ENCODE results near the gene PRKN.
"Not testable (repeated sequence)": the region's sequence is repeated elsewhere in the genome, so short reads cannot be mapped to it uniquely, and the experiment has no call there.

The PRKN gene

GRCh38 chr6:161832622-161833021, 894.9 kb downstream of the PRKN start:
- TF ChIP-seq ZFX (IDR thresholded peaks at IDR 0.05; ENCODE audit: borderline replicate concordance) (no peak), CTCF (IDR thresholded peaks at IDR 0.05) (no peak)
- no peak overlapping the region for H3K27ac ChIP-seq

- TF ChIP-seq CTCF (IDR thresholded peaks at IDR 0.05) (no peak), ZFX (IDR thresholded peaks at IDR 0.05; ENCODE audit: borderline replicate concordance) (no peak)
- no peak overlapping the region for H3K27ac ChIP-seq
Observed at GRCh38 chr6:161830866-161831616, 896.5 kb downstream of the PRKN start.

GRCh38 chr6:161829291-161829729, 898.3 kb downstream of the PRKN start:
- TF ChIP-seq CTCF (IDR thresholded peaks at IDR 0.05) (no peak), ZFX (IDR thresholded peaks at IDR 0.05; ENCODE audit: borderline replicate concordance) (no peak)
- no peak overlapping the region for H3K27ac ChIP-seq

- TF ChIP-seq ZFX (IDR thresholded peaks at IDR 0.05; ENCODE audit: borderline replicate concordance) (no peak), CTCF (IDR thresholded peaks at IDR 0.05) (no peak)
- H3K27ac ChIP-seq = no peak overlapping the region
Observed at GRCh38 chr6:161828355-161828754, 899.2 kb downstream of the PRKN start.

- no peak overlapping the region for H3K27ac ChIP-seq
- TF ChIP-seq CTCF (IDR thresholded peaks at IDR 0.05) = no peak
- no peak for TF ChIP-seq ZFX (IDR thresholded peaks at IDR 0.05; ENCODE audit: borderline replicate concordance)
Observed at GRCh38 chr6:161826512-161826911, 901.1 kb downstream of the PRKN start.

GRCh38 chr6:161822204-161822603, 905.4 kb downstream of the PRKN start:
- H3K27ac ChIP-seq = not testable (repeated sequence)

- TF ChIP-seq ZFX (IDR thresholded peaks at IDR 0.05; ENCODE audit: borderline replicate concordance) (no peak), CTCF (IDR thresholded peaks at IDR 0.05) (no peak)
- H3K27ac ChIP-seq = no peak overlapping the region
Observed at GRCh38 chr6:161817881-161818280, 909.7 kb downstream of the PRKN start.

- TF ChIP-seq CTCF (IDR thresholded peaks at IDR 0.05) (no peak), ZFX (IDR thresholded peaks at IDR 0.05; ENCODE audit: borderline replicate concordance) (no peak)
- H3K27ac ChIP-seq = no peak overlapping the region
Observed at GRCh38 chr6:161815965-161816364, 911.6 kb downstream of the PRKN start.

All from 22Rv1 (cell line).